Measurements from ENCODE around the gene CHSY1. TPM values are rescaled to one million over a fixed set of nuclear protein-coding genes. Genes with fewer than 3 reads are reported as not detected.
A peak's percentile ranks its signal among the peaks of the same experiment; 100 is the strongest.

CHSY1 gene
- total RNA-seq, 1 experiment from 2014 or later: 47.0 TPM

DNA sequence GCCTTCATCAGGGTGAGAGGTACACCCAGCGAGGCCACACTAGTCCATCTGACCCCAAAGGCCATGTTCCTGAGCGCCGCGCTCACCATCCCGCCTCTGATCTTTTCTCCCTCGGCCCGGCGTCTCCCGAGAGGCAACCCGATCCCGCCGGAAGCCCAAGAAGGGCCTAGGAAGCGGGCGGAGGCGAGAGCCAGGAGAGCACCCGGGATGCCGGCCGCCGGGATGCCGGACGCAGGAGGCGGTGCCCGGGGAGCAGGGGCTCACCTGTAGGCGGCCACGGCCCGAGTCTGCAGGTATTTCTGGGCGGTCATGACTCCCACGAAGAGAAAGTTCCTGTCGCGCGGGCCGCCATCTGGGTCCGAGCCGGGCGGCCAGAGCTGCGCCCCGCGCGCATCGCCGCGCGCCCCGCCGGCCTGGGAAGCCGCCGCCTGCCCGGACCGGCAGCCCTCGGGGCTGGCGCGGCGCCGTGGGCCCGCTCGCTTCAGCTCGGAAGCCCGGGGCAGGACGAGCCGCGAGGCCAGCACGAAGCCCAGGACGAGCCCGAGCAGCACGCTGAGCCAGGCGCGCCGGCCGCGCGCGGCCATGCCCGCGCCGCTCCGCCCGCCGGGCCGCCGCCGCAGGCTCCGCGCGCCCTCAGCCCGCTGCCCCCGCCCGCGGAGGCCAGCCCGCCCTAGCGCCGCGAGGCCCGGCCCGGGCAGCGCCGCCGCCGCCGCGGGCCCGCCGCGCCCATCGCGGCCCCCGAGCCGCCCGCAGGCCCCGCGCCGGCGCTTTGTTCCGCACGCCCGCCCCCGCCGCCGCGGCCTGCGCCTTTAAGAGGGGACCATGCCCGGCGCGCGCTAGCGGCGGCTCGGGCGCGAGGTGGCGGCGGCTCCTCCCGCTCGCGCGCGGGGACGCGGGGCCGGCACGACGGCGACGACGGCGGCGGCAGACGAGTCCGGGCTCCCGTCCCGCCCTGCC is 697 bp downstream of the CHSY1 start:
- Histone ChIP-seq H3K9me3 (ENCODE audit: low read depth, low read length, poor library complexity, severe bottlenecking) (no peaks in the 10 kb centered on the region), H3K4me1 (ENCODE audit: insufficient read depth, low read length, poor library complexity, severe bottlenecking) (peaks cover 8% of the 10 kb centered on the region), H3K4me3 (ENCODE audit: low read depth, low read length, poor library complexity, severe bottlenecking) (peak overlapping the region; percentile 85), H3K36me3 (ENCODE audit: insufficient read depth, low read length, poor library complexity, severe bottlenecking) (no peaks in the 10 kb centered on the region), H3K27me3 (replicated peaks; ENCODE audit: insufficient read depth, low read depth, low read length, poor library complexity) (no peaks in the 10 kb centered on the region), H3K27ac (ENCODE audit: low read depth, low read length, poor library complexity, severe bottlenecking) (peak overlapping the region; percentile 81)
- POLR2A ChIA-PET (ENCODE audit: low non-redundant PET): no interaction called here
- no peak for TF ChIP-seq EZH2 (IDR thresholded peaks at IDR 0.05; ENCODE audit: borderline replicate concordance, low read depth, low read length, poor library complexity, severe bottlenecking)
- TF ChIP-seq, protein P1, sequence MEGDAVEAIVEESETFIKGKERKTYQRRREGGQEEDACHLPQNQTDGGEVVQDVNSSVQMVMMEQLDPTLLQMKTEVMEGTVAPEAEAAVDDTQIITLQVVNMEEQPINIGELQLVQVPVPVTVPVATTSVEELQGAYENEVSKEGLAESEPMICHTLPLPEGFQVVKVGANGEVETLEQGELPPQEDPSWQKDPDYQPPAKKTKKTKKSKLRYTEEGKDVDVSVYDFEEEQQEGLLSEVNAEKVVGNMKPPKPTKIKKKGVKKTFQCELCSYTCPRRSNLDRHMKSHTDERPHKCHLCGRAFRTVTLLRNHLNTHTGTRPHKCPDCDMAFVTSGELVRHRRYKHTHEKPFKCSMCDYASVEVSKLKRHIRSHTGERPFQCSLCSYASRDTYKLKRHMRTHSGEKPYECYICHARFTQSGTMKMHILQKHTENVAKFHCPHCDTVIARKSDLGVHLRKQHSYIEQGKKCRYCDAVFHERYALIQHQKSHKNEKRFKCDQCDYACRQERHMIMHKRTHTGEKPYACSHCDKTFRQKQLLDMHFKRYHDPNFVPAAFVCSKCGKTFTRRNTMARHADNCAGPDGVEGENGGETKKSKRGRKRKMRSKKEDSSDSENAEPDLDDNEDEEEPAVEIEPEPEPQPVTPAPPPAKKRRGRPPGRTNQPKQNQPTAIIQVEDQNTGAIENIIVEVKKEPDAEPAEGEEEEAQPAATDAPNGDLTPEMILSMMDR (conservative IDR thresholded peaks at IDR 0.05; ENCODE audit: low read depth, low read length): no peak
- BruUV-seq (replicated peaks): no TSS peak
- DNase-seq (ENCODE audit: low spot score): peak; percentile 47
- CTCF ChIA-PET: no interaction called here
- intact Hi-C loops (cut with micrococcal nuclease; ENCODE audit: unreplicated experiment): loop anchor here (5.0 to 10.0 kb wide), 3 partner anchors 74 to 616 kb away; partner anchors contain the start of gene LRRK1

- TF ChIP-seq EZH2 (IDR thresholded peaks at IDR 0.05; ENCODE audit: borderline replicate concordance, low read depth, low read length, poor library complexity, severe bottlenecking): no peak
- TF ChIP-seq, protein P1 (conservative IDR thresholded peaks at IDR 0.05; ENCODE audit: low read depth, low read length): no peak
- peak overlapping the region; percentile 66 for H3K4me3 ChIP-seq (ENCODE audit: low read depth, low read length, poor library complexity, severe bottlenecking)
- H3K4me1 ChIP-seq (ENCODE audit: insufficient read depth, low read length, poor library complexity, severe bottlenecking): peaks cover 8% of the 10 kb centered on the region
- no peaks in the 10 kb centered on the region for H3K27me3 ChIP-seq (replicated peaks; ENCODE audit: insufficient read depth, low read depth, low read length, poor library complexity)
- intact Hi-C loops (cut with micrococcal nuclease; ENCODE audit: unreplicated experiment): loop anchor here (5.0 to 10.0 kb wide), 3 partner anchors 73 to 616 kb away; partner anchors contain the start of gene LRRK1
- no peaks in the 10 kb centered on the region for H3K9me3 ChIP-seq (ENCODE audit: low read depth, low read length, poor library complexity, severe bottlenecking)
- H3K27ac ChIP-seq (ENCODE audit: low read depth, low read length, poor library complexity, severe bottlenecking): peak overlapping the region; percentile 56
- ChIA-PET POLR2A (ENCODE audit: low non-redundant PET) (no interaction called here), CTCF (no interaction called here)
- no TSS peak for BruUV-seq (replicated peaks)
- H3K36me3 ChIP-seq (ENCODE audit: insufficient read depth, low read length, poor library complexity, severe bottlenecking): no peaks in the 10 kb centered on the region
- peak; percentile 78 for DNase-seq (ENCODE audit: low spot score)
Measured at GRCh38 chr15:101250341-101250831, 1.5 kb downstream of the CHSY1 start.

DNA sequence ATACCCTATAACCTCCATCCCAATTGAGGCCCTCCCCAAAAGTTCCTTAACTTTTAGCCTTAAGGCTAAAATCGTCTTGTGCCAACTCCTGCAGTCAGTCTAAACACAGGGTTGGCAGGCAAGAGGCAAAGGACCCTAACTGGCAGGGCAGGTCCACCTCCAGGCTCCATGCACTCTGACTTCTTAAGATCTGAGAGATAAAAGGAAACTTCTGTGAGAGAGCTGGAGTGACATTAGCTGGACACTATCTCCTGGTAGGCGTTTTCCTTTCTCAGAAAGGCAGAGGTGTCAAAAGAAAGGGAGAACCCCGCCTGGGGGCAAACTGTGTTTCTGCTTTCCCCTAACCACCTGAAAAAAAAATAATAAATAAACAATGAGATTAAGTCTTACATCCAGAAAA is 3.6 kb downstream of the CHSY1 start:
- no peaks in the 10 kb centered on the region for H3K36me3 ChIP-seq (ENCODE audit: insufficient read depth, low read length, poor library complexity, severe bottlenecking)
- no peak for DNase-seq (ENCODE audit: low spot score)
- ChIA-PET POLR2A (ENCODE audit: low non-redundant PET) (no interaction called here), CTCF (interaction anchor here (0.6 kb wide), 1 partner anchor 121 kb away, joined by 3 read pairs; no protein-coding TSS in a partner anchor)
- peaks cover 17% of the 10 kb centered on the region for H3K4me1 ChIP-seq (ENCODE audit: insufficient read depth, low read length, poor library complexity, severe bottlenecking)
- no peak for TF ChIP-seq EZH2 (IDR thresholded peaks at IDR 0.05; ENCODE audit: borderline replicate concordance, low read depth, low read length, poor library complexity, severe bottlenecking)
- TF ChIP-seq, protein P1 (conservative IDR thresholded peaks at IDR 0.05; ENCODE audit: low read depth, low read length): no peak
- no peak overlapping the region for H3K4me3 ChIP-seq (ENCODE audit: low read depth, low read length, poor library complexity, severe bottlenecking)
- no peaks in the 10 kb centered on the region for H3K9me3 ChIP-seq (ENCODE audit: low read depth, low read length, poor library complexity, severe bottlenecking)
- no peaks in the 10 kb centered on the region for H3K27me3 ChIP-seq (replicated peaks; ENCODE audit: insufficient read depth, low read depth, low read length, poor library complexity)
- no peak overlapping the region for H3K27ac ChIP-seq (ENCODE audit: low read depth, low read length, poor library complexity, severe bottlenecking)
- TSS peak; percentile 5 for BruUV-seq (replicated peaks)
- intact Hi-C loops (cut with micrococcal nuclease; ENCODE audit: unreplicated experiment): no loop called here
